GM19239 (cell line): ENCODE results near the gene ACSS1.

ENCODE experiments used
- DNase-seq: peaks from one replicate; pipeline ENCODE4 v3.0.0; 2011; ENCODE audit warnings: low spot score; ENCODE audit not compliant: insufficient read length
- FAIRE-seq: peaks from 2 replicates; lab custom pipeline; 2011; peaks lifted over from hg19 to GRCh38; lab: Jason Lieb, UNC

Gene ACSS1

DNA sequence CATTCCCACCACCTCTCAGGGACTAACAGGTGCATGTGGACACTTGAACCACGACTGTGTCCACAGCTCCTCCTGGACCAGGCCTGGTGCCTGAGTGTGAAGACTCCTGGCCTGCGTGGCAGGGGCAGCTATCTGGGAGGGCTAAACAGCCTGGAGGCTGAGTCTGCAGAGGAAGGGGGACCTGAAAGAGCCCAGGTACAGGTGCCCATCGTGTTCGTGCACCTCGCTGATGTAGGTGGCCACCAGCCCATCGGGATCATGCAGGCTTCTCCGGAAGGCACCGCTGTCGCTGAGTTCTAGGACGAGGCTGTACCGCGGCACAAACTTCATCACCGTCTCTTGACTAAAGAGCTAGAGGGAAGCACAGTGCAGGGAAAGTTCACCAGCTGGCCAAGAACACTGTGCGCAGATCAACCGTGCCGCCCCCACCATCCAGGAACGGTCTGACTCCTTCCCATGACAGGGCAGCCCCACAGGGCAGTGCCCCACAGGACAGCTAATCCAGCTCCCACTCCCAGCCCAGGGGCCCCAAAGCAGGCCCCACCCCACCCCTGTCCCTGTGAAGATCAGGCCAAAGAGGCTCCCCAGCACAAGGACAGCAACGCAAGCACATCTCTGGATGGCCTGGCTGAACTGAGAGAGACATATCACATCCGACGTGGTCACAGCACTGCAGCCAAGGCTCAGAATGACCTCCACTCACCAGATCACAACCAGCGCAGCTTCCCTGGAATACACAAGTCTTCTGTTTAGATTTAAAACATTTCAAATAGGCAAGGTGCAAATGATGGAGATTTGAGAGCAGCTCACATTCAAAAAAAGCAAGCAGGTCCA is 94.0 kb downstream of the ACSS1 start:
- DNase-seq (no peak), FAIRE-seq (no peak)

DNA sequence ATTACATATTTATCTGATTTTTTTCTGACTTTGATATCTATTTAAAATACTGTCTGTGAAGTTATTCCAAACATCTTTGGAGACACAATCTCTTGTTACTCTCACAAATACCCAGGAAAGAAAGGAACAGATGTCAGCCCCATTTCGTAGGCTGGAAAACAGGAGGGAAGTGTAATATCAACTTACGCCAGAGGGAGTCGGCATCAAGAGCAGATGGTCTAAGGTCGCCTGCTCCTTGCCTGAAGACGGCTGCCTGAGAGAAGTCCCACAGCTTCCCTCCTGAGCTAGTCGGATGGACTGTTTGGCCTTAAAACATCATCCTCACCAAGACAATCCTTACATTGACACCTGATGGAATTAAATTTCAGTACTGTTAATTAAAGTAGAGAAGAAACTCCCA is 95.4 kb downstream of the ACSS1 start:
- FAIRE-seq (no peak), DNase-seq (no peak)

DNA sequence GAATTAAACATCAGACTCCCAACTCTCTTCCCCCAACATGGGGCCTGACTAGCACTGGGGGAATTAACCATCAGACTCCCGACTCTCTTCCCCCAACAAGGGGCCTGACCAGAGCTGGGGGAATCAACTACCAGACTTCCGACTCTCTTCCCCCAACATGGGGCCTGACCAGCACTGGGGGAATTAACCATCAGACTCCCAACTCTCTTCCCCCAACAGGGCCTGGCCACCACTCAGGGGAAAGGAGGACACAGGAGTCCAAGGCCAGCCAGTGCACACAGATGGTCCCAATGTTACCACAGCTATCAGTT is 95.8 kb downstream of the ACSS1 start:
- DNase-seq = no peak
- FAIRE-seq = no peak

DNA sequence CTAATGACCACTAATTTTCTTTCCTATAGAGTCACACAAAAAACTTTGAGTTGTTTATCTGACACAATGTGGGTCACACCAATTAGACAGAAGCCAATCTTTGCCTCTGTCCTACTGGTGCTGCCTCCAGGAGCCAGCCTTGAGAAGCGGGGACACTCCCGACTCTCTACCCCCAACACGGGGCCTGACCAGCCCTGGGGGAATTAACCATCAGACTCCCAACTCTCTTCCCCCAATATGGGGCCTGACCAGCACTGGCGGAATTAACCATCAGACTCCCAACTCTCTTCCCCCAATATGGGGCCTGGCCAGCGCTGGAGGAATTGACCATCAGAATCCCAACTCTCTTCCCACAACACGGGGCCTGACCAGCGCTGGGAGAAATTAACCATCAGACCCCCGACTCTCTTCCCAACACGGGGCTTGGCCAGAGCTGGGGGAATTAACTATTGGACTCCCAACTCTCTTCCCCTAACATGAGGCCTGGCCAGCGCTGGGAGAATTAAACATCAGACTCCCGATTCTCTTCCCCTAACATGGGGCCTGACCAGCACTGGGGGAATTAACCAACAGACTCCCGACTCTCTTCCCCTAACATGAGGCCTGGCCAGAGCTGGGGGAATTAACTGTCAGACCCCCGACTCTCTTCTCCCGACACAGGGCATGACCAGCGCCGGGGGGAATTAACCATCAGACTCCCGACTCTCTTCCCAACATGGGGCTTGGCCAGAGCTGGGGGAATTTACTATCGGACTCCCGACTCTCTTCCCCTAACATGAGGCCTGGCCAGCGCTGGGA is 96.4 kb downstream of the ACSS1 start:
- FAIRE-seq (no peak), DNase-seq (no peak)

DNA sequence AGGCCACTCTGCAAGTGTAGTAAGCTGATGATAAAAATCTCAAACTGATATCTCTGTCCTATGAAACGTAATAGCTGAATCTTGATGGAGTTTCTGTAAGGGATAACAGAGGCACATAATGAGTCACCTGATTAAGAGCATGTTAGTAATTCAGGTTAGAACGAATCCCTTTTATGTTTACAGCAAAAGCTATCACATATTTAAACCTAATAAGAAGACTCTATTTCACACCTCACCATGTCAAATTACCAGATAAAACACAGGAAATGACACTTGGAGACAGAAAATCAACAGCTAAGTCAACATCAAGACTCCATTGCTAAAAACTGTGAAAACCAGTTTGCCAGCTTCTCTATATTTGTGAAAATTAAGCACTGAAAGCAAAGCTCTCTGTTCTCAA is 97.1 kb downstream of the ACSS1 start:
- no peak for FAIRE-seq

DNA sequence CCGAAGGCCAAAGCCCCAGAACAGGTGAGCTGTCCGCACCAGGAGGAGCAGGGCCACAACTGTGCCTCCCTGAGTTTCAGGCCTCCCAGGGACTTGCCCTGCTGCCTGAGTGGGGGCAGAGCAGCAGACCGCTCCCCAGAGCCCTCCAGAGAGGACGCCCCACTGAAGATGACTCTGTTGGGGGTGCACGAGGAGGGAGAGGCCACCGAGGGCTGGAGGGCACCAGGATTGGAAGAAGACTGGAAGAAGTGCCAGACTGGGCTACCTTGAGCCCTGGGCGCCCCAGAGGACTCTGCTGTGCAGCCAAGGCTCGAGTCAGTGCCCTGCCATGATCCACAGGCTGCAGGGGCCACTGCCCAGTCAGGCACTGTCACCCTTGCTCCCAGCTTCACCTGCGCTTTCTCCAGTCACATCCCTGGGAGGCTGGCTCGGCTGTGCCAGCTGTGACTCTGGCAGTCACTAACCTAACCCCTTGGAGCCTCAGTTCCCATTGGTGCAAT is 97.6 kb downstream of the ACSS1 start:
- DNase-seq = no peak
- FAIRE-seq = no peak

More for the DNA sequence above, 97.1 kb downstream of the ACSS1 start:
- DNase-seq = no peak

DNA sequence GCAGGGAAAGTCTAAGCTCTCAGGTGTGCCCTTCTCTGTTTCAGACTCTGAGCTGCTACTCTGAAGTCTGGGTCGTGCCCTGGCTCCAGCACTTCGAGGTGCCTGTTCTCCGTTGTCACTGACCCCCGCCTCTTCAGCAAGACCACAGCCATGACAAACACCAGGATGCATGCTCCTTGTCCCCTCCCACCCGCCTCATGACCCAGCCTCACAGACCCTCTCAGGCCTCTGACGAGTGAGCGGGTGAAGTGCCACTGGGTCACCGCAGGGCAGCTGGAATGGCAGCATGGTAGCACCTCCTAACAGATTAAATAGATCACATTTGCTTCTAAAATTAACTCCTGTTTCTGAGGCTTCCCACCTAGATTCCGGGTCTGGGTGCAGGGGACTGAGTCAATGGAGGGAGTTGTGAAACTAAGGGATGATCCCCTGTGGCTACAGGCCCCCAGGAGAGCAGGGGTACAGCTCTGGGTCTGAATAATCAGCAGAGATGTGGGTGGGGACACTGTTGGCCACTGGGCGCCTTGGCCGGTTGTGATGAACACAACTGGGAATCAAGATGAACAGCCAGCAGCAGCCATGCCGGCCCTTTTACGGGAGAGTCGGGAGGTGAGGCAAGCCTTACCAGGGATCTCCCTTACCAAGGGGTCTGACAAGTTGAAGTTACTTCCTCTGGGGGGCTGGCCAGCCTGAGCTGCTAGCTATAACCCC is 98.2 kb downstream of the ACSS1 start:
- no peak for FAIRE-seq
- no peak for DNase-seq

DNA sequence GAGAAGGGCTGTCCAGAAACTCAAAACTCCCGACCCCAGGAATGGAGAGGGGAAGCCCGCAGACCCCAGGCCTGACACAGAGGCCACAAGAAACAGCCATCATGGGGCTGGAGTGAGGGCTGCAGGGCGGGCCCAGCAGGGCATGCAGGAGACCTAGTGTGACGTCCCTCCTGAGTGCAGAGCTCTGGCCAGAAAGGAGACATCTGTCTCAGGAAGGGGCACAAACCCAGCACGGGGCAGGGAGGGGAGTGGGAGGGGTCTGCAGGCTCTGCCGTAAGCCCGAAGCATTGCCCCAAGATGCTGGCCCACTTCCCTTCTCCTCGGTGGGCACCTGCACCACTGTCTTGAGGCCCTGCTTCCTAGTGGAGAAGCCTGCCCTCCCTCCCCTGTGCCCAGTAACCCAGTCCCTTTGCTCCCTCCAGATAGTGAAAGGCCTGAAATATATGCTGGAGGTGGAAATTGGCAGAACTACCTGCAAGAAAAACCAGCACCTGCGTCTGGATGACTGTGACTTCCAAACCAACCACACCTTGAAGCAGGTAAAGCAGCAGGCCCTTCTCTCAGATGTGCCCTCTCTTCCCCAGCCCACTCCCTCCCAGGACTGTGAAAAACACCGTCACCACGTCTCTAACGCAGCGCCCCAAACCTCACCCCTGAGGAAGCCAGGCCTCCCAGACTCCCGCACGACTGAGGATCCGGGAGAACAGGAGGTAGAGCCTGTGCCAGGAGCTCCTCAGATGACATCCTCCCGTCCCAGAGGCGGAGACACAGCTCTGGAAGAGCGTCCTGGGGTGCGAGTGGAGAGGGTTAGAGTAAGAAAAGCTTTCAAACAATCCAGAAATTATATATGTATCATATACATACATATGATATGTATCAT is 99.2 kb downstream of the ACSS1 start:
- no peak for FAIRE-seq
- DNase-seq = no peak

DNA sequence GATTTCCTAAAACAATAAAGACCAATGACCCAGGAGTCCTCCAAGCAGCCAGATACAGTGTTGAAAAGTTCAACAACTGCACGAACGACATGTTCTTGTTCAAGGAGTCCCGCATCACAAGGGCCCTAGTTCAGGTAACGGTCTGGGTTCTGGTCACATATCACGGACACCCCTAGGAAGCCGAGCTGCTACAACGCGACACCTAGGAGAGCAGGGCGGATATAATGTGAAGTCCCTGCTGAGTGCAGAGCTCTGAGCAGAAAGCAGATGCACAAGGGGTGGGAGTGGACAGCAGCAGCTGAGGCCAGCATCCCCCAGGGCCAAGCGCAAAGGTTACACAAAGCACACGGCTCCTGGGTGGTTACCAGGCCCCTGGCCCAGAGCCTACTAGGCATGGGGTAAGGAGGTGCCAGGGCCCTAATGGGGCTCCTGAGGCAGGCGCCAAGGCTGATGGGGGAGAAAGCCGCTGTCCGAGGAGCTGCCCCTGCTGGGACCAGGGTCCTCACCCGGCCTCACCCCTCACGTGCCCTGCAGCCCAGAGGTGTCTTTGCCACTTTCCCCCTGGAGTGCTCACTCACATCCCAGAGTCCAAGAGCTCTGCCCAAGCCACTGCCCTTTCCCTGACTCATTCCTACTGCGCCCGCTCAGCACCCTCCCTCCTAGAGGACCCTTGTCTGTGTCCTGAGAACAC is 100.5 kb downstream of the ACSS1 start:
- no peak for FAIRE-seq
- DNase-seq = no peak
